Liver (tissue), 9 donors: ENCODE data around the gene CAPN10. TPM values are rescaled to one million over a fixed set of nuclear protein-coding genes. Genes with fewer than 3 reads are reported as not detected.

ENCODE experiments used
- DNase-seq: peaks from one replicate; pipeline ENCODE4 v3.0.0-alpha.2; 2017; ENCODE audit warnings: low spot score
- H3K27ac ChIP-seq, 2 donors: one replicate each; pipeline ENCODE4 v1.7.0; 2013; ENCODE audit warnings: inconsistent platforms in 2 of 2, low read length in 2 of 2, control low read depth in 1 of 2, low read depth in 1 of 2, mild to moderate bottlenecking in 1 of 2
- H3K27me3 ChIP-seq, 4 donors: one replicate each; pipeline versions ENCODE4 v1.6.1 to v1.7.0; 2013; ENCODE audit warnings: low read length in 3 of 4, inconsistent platforms in 1 of 4, mild to moderate bottlenecking in 1 of 4, moderate library complexity in 1 of 4; ENCODE audit not compliant: control insufficient read depth in 4 of 4, insufficient read depth in 4 of 4
- H3K36me3 ChIP-seq, 4 donors: one replicate each; pipeline versions ENCODE4 v1.6.1 to v1.7.0; 2013; ENCODE audit warnings: low read length in 3 of 4, mild to moderate bottlenecking in 3 of 4, low read depth in 1 of 4, moderate library complexity in 1 of 4; ENCODE audit not compliant: control insufficient read depth in 4 of 4, insufficient read depth in 3 of 4
- H3K4me1 ChIP-seq, 4 donors: one replicate each; pipeline versions ENCODE4 v1.6.1 to v1.7.0; 2013; ENCODE audit warnings: low read length in 3 of 4, mild to moderate bottlenecking in 3 of 4, moderate library complexity in 1 of 4; ENCODE audit not compliant: control insufficient read depth in 4 of 4, insufficient read depth in 4 of 4
- H3K4me3 ChIP-seq, 3 donors: one replicate each; pipeline versions ENCODE4 v1.6.1 to v1.7.0; 2013; ENCODE audit warnings: low read length in 3 of 3, control low read depth in 1 of 3, low read depth in 1 of 3, mild to moderate bottlenecking in 1 of 3
- H3K9ac ChIP-seq, 2 donors: one replicate each; pipeline ENCODE4 v1.7.0; 2013; ENCODE audit warnings: low read length in 2 of 2, mild to moderate bottlenecking in 2 of 2, moderate library complexity in 2 of 2, control low read depth in 1 of 2, low read depth in 1 of 2
- H3K9me3 ChIP-seq, 4 donors: one replicate each; pipeline versions ENCODE4 v1.6.1 to v1.7.0; 2013; ENCODE audit warnings: low read length in 3 of 4; ENCODE audit not compliant: control insufficient read depth in 4 of 4
- EGR1 ChIP-seq, 2 donors: IDR thresholded peaks; 2 replicates each; pipeline ENCODE4 v1.6.1; 2016 to 2018; ENCODE audit warnings: antibody characterized with exemption in 2 of 2, low read depth in 2 of 2
- FOXA1 ChIP-seq: IDR thresholded peaks from 2 replicates; pipeline ENCODE4 v1.6.1; 2016; ENCODE audit warnings: antibody characterized with exemption
- FOXA2 ChIP-seq: IDR thresholded peaks from 2 replicates; pipeline ENCODE4 v1.6.1; 2016; ENCODE audit warnings: antibody characterized with exemption
- GABPA ChIP-seq, 2 donors: IDR thresholded peaks in 1 of 2; conservative IDR thresholded peaks in 1 of 2; 2 replicates each; pipeline ENCODE4 v1.6.1; 2016; ENCODE audit warnings: antibody characterized with exemption in 2 of 2, mild to moderate bottlenecking in 1 of 2, moderate library complexity in 1 of 2
- HNF4A ChIP-seq, 2 donors: conservative IDR thresholded peaks; 2 replicates each; pipeline ENCODE4 v1.6.1; 2016; ENCODE audit warnings: antibody characterized with exemption in 2 of 2, mild to moderate bottlenecking in 2 of 2
- HNF4G ChIP-seq: IDR thresholded peaks from 2 replicates; pipeline ENCODE4 v1.6.1; 2016; ENCODE audit warnings: antibody characterized with exemption
- JUND ChIP-seq, 2 donors: IDR thresholded peaks; 2 replicates each; pipeline ENCODE4 v1.6.1; 2016; ENCODE audit warnings: antibody characterized with exemption in 2 of 2
- NR2F2 ChIP-seq: IDR thresholded peaks from 2 replicates; pipeline ENCODE4 v1.6.1; 2016; ENCODE audit warnings: antibody characterized with exemption
- RAD21 ChIP-seq, 2 donors: IDR thresholded peaks; 2 replicates each; pipeline ENCODE4 v1.6.1; 2016; ENCODE audit warnings: antibody characterized with exemption in 2 of 2, mild to moderate bottlenecking in 2 of 2
- RXRA ChIP-seq, 2 donors: IDR thresholded peaks; 2 replicates each; pipeline ENCODE4 v1.6.1; 2017 to 2018; ENCODE audit warnings: antibody characterized with exemption in 2 of 2, mild to moderate bottlenecking in 1 of 2
- SP1 ChIP-seq: IDR thresholded peaks from 2 replicates; pipeline ENCODE4 v1.6.1; 2018; ENCODE audit warnings: antibody characterized with exemption, mild to moderate bottlenecking
- TAF1 ChIP-seq: conservative IDR thresholded peaks from 2 replicates; pipeline ENCODE4 v1.6.1; 2016; ENCODE audit warnings: antibody characterized with exemption, mild to moderate bottlenecking
- YY1 ChIP-seq: IDR thresholded peaks from 2 replicates; pipeline ENCODE4 v1.6.1; 2016; ENCODE audit warnings: antibody characterized with exemption, mild to moderate bottlenecking
- WGBS: extraction: QIAGEN DNeasy Blood & Tissue Kit; methylation state at CpG from one replicate; pipeline ENCODE4 v1.1.7; 2013; 5-methylcytosine and 5-hydroxymethylcytosine counted together
- polyA plus RNA-seq, 2 donors: library from polyadenylated mRNA; stranded (reverse) in 1 of 2; unstranded in 1 of 2; fragments of 200-250 nt in 1 of 2; fragments of >200 nt in 1 of 2; fragmentation: Nextera tagmentation in 1 of 2; extraction: Ambion mirVana in 1 of 2; gene quantifications; one replicate each; pipeline versions ENCODE4 v1.2.1 to v1.2.3, GENCODE V29; 2013 to 2015
- total RNA-seq, 2 donors: library from RNA; depleted of rRNA; stranded (reverse); fragments of >200 nt; gene quantifications; one replicate each; pipeline ENCODE4 v1.2.3, GENCODE V29; 2014
- TF ChIP-seq, protein P1 (sequence below): IDR thresholded peaks from 2 replicates; pipeline ENCODE4 v1.6.1; 2016; ENCODE audit warnings: antibody characterized with exemption
- TF ChIP-seq, protein P2 (sequence below): IDR thresholded peaks from 2 replicates; pipeline ENCODE4 v1.6.1; 2016; ENCODE audit warnings: antibody characterized with exemption, mild to moderate bottlenecking
- TF ChIP-seq, protein P3 (sequence below): IDR thresholded peaks from 2 replicates; pipeline ENCODE4 v1.6.1; 2016; ENCODE audit warnings: antibody characterized with exemption
- TF ChIP-seq, protein P4 (sequence below): IDR thresholded peaks from 2 replicates; pipeline ENCODE4 v1.6.1; 2016; ENCODE audit warnings: antibody characterized with exemption
- TF ChIP-seq, protein P5 (sequence below): fragments of 150-350 bp; IDR thresholded peaks from 2 replicates; pipeline ENCODE4 v1.5.1; 2017; ENCODE audit warnings: improper control_type of control experiment, low read depth, low read length; ENCODE audit not compliant: missing input control
- donor health status: healthy.
- donor health status: healthy.
- donor health status: healthy.
- donor health status: healthy.
- donor health status: healthy.

CAPN10 gene
- total and polyA plus RNA-seq, 4 donors, result 4.8 to 11.3 (median 6.5) TPM

DNA sequence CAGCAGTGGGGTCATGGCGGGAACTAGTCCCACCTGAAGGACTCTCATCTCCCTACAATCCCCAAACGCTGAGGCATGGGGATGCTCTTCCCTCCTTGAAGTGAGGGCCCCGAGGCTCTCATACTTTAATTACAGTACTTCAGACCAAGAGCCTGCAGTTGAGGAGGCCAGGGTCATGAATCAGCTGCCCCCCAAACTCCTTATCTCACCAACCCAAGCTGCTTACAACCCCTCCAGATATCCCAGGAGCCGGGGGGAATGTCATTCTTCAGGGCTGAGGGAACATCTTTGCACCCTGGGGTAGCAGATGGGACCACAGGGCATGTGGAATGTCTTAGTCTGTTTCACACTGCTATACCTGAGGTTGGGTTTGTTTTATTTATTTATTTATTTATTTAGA lies 2.8 kb upstream of the CAPN10 start:
- DNase-seq, result no peak
- TF ChIP-seq, protein P1, sequence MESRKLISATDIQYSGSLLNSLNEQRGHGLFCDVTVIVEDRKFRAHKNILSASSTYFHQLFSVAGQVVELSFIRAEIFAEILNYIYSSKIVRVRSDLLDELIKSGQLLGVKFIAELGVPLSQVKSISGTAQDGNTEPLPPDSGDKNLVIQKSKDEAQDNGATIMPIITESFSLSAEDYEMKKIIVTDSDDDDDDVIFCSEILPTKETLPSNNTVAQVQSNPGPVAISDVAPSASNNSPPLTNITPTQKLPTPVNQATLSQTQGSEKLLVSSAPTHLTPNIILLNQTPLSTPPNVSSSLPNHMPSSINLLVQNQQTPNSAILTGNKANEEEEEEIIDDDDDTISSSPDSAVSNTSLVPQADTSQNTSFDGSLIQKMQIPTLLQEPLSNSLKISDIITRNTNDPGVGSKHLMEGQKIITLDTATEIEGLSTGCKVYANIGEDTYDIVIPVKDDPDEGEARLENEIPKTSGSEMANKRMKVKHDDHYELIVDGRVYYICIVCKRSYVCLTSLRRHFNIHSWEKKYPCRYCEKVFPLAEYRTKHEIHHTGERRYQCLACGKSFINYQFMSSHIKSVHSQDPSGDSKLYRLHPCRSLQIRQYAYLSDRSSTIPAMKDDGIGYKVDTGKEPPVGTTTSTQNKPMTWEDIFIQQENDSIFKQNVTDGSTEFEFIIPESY, result no peak
- TF ChIP-seq, protein P2, sequence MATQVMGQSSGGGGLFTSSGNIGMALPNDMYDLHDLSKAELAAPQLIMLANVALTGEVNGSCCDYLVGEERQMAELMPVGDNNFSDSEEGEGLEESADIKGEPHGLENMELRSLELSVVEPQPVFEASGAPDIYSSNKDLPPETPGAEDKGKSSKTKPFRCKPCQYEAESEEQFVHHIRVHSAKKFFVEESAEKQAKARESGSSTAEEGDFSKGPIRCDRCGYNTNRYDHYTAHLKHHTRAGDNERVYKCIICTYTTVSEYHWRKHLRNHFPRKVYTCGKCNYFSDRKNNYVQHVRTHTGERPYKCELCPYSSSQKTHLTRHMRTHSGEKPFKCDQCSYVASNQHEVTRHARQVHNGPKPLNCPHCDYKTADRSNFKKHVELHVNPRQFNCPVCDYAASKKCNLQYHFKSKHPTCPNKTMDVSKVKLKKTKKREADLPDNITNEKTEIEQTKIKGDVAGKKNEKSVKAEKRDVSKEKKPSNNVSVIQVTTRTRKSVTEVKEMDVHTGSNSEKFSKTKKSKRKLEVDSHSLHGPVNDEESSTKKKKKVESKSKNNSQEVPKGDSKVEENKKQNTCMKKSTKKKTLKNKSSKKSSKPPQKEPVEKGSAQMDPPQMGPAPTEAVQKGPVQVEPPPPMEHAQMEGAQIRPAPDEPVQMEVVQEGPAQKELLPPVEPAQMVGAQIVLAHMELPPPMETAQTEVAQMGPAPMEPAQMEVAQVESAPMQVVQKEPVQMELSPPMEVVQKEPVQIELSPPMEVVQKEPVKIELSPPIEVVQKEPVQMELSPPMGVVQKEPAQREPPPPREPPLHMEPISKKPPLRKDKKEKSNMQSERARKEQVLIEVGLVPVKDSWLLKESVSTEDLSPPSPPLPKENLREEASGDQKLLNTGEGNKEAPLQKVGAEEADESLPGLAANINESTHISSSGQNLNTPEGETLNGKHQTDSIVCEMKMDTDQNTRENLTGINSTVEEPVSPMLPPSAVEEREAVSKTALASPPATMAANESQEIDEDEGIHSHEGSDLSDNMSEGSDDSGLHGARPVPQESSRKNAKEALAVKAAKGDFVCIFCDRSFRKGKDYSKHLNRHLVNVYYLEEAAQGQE, result no peak
- no peak for TF ChIP-seq RXRA (IDR thresholded peaks at IDR 0.05)
- Histone ChIP-seq H3K36me3 (no peaks in the 10 kb centered on the region), H3K4me3 (no peak overlapping the region), H3K4me1 (peaks cover 26 to 54% (median 50%) of the 10 kb centered on the region in 4 donors), H3K9ac (no peak overlapping the region), H3K27me3 (no peaks in the 10 kb centered on the region), H3K9me3 (no peaks in the 10 kb centered on the region), H3K27ac (no peak overlapping the region)
- 93% methylated on average over 4 of the region's 4 CpGs for WGBS

DNA sequence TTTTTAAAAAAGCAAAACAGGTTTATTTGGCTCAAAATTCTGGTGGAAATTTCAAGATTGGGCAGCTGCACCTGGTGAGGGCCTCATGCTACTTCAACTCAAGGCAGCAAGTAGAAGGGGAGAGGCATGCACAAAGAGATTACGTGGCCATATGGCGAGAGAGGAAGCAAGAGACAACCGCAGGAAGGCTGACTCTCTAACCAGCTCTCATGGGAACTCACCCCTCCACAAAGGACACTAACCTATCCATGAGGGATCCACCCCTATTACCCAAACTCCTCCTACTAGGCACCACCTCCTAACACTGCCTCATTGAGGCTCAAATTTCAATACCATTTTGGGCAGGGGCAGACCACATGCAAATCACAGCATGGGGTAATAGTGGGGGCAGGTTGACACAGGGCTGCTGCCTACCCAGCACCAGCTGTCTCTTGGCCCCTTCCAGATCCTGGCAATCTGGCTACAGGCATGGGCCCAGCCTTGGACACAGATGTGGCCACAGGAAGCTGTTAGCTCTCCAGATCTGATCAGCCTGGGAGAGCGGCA lies 2.0 kb upstream of the CAPN10 start:
- no peak for TF ChIP-seq EGR1 (IDR thresholded peaks at IDR 0.05; ENCODE audit: low read depth in 2 of 2)
- no peak for TF ChIP-seq TAF1
- TF ChIP-seq, protein P3, sequence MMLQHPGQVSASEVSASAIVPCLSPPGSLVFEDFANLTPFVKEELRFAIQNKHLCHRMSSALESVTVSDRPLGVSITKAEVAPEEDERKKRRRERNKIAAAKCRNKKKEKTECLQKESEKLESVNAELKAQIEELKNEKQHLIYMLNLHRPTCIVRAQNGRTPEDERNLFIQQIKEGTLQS, result no peak
- TF ChIP-seq SP1, result no peak
- TF ChIP-seq GABPA (IDR thresholded peaks at IDR 0.05 in 1 of 2, conservative IDR thresholded peaks at IDR 0.05 in 1 of 2), result no peak
- TF ChIP-seq, protein P1, result no peak
- no peak for TF ChIP-seq HNF4G
- TF ChIP-seq, protein P4, sequence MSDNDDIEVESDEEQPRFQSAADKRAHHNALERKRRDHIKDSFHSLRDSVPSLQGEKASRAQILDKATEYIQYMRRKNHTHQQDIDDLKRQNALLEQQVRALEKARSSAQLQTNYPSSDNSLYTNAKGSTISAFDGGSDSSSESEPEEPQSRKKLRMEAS, result no peak
- no peak for TF ChIP-seq RXRA (IDR thresholded peaks at IDR 0.05)
- TF ChIP-seq, protein P2, result no peak
- TF ChIP-seq, protein P5, sequence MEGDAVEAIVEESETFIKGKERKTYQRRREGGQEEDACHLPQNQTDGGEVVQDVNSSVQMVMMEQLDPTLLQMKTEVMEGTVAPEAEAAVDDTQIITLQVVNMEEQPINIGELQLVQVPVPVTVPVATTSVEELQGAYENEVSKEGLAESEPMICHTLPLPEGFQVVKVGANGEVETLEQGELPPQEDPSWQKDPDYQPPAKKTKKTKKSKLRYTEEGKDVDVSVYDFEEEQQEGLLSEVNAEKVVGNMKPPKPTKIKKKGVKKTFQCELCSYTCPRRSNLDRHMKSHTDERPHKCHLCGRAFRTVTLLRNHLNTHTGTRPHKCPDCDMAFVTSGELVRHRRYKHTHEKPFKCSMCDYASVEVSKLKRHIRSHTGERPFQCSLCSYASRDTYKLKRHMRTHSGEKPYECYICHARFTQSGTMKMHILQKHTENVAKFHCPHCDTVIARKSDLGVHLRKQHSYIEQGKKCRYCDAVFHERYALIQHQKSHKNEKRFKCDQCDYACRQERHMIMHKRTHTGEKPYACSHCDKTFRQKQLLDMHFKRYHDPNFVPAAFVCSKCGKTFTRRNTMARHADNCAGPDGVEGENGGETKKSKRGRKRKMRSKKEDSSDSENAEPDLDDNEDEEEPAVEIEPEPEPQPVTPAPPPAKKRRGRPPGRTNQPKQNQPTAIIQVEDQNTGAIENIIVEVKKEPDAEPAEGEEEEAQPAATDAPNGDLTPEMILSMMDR, result no peak
- no peak for TF ChIP-seq YY1
- no peak for TF ChIP-seq FOXA1
- no peak for TF ChIP-seq NR2F2
- no peak for TF ChIP-seq FOXA2
- no peak for TF ChIP-seq HNF4A (conservative IDR thresholded peaks at IDR 0.05)
- no peak for TF ChIP-seq JUND (IDR thresholded peaks at IDR 0.05)
- TF ChIP-seq RAD21 (IDR thresholded peaks at IDR 0.05), result no peak
- no peak for DNase-seq
- peaks cover 20 to 54% (median 47%) of the 10 kb centered on the region in 4 donors for H3K4me1 ChIP-seq
- no peak overlapping the region for H3K4me3 ChIP-seq
- H3K9ac ChIP-seq, result no peak overlapping the region
- no peaks in the 10 kb centered on the region for H3K36me3 ChIP-seq
- WGBS, result 91% methylated on average over 4 of the region's 4 CpGs
- H3K27ac ChIP-seq, result no peak overlapping the region
- H3K27me3 ChIP-seq, result no peaks in the 10 kb centered on the region
- H3K9me3 ChIP-seq, result no peaks in the 10 kb centered on the region
